Gastrocnemius medialis (tissue), 4 donors: ENCODE data around the gene KIF26B.

Experiments
- CTCF ChIP-seq, 5 experiments: fragments of 450-650 bp in 3 of 5; fragments of 200-600 bp in 2 of 5; sonication (generic) in 2 of 5; IDR thresholded peaks in 4 of 5; conservative IDR thresholded peaks in 1 of 5; 1 replicate in 4 of 5; 2 replicates in 1 of 5; pipeline ENCODE4 v1.5.1; 2016 to 2019; ENCODE audit warnings: antibody characterized with exemption in 5 of 5, mild to moderate bottlenecking in 3 of 5, moderate library complexity in 3 of 5
- POLR2A ChIP-seq, 2 donors: fragments of 450-650 bp; IDR thresholded peaks; one replicate each; pipeline ENCODE4 v1.6.1; 2017; ENCODE audit warnings: antibody characterized with exemption in 2 of 2, mild to moderate bottlenecking in 2 of 2, moderate library complexity in 2 of 2

GRCh38 chr1:245390975-245391374 is 236.2 kb downstream of the KIF26B start:
- TF ChIP-seq POLR2A (IDR thresholded peaks at IDR 0.05) (no peak), CTCF (IDR thresholded peaks at IDR 0.05 in 4 of 5, conservative IDR thresholded peaks at IDR 0.05 in 1 of 5) (no peak)
